Anterior cingulate cortex (tissue), 58 donors: ENCODE data around the gene SCAMP4.

Source experiments
- DNase-seq, 58 donors: peaks; one replicate each; lab custom pipeline; 2025; lab: John Stamatoyannopoulos, UW

The SCAMP4 gene

GRCh38 chr19:1933244-1933643 lies 28.0 kb downstream of the SCAMP4 start:
- DNase-seq, result no peak

- no peak for DNase-seq
These were observed 28.7 kb downstream of the SCAMP4 start for GRCh38 chr19:1933942-1934341.

- peak in 34 of 58 donors; percentile 2 to 75 (median 37) for DNase-seq
These were observed 30.4 kb downstream of the SCAMP4 start for GRCh38 chr19:1935484-1936208.

GRCh38 chr19:1936430-1936829 lies 31.2 kb downstream of the SCAMP4 start:
- no peak for DNase-seq

GRCh38 chr19:1936916-1937610 lies 31.9 kb downstream of the SCAMP4 start:
- no peak for DNase-seq

GRCh38 chr19:1938071-1938470 lies 32.9 kb downstream of the SCAMP4 start:
- no peak for DNase-seq

- peak in 3 of 58 donors; percentile 43 to 52 (median 52) for DNase-seq
These were observed 36.2 kb downstream of the SCAMP4 start, which contains the start of gene CSNK1G2 for GRCh38 chr19:1941146-1942077. Gene CSNK1G2 (plus strand): TSS chr19:1941172. CDS start chr19:1969773, 28,601 bp downstream.

- DNase-seq, result peak in 36 of 58 donors; percentile 19 to 77 (median 42)
These were observed 37.1 kb downstream of the SCAMP4 start for GRCh38 chr19:1942078-1942933.

GRCh38 chr19:1942934-1943555 lies 37.8 kb downstream of the SCAMP4 start:
- no peak for DNase-seq

GRCh38 chr19:1943661-1944087 lies 38.5 kb downstream of the SCAMP4 start:
- DNase-seq, result no peak

GRCh38 chr19:1944088-1944915 lies 39.1 kb downstream of the SCAMP4 start:
- DNase-seq, result no peak

GRCh38 chr19:1944916-1945561 lies 39.8 kb downstream of the SCAMP4 start:
- DNase-seq, result no peak

GRCh38 chr19:1945899-1946298 lies 40.7 kb downstream of the SCAMP4 start:
- DNase-seq, result peak in 4 of 58 donors; percentile 14 to 30 (median 18)

GRCh38 chr19:1947651-1948209 lies 42.5 kb downstream of the SCAMP4 start:
- DNase-seq, result no peak

- DNase-seq, result no peak
These were observed 44.3 kb downstream of the SCAMP4 start for GRCh38 chr19:1949304-1950101.

- no peak for DNase-seq
These were observed 45.4 kb downstream of the SCAMP4 start for GRCh38 chr19:1950640-1951039.

- DNase-seq, result no peak
These were observed 47.4 kb downstream of the SCAMP4 start for GRCh38 chr19:1952635-1953034.
